K562 (cell line): Measurements from ENCODE around the gene ASB4. TPM values are rescaled to one million over a fixed set of nuclear protein-coding genes. Genes with fewer than 3 reads are reported as not detected.

ENCODE experiments used
- ATAC-seq: fragments of 200-7000 bp; cut with Tn5 transposase; 3 replicates; pipeline ENCODE4 v1.9.1; 2020; ENCODE audit warnings: moderate library complexity
- BruUV-seq: library from RNA; stranded (reverse); fragments of 400-500 nt; replicated peaks from 2 replicates; lab custom pipeline; 2021; lab: Mats Ljungman, UMichigan
- CTCF ChIA-PET: fragments of 300-600 bp; formaldehyde crosslinking; extraction: SDS; loops from one replicate; lab custom pipeline; 2021; ENCODE audit warnings: low intra/inter-chr PET ratio; lab: Yijun Ruan, JAX
- POLR2A ChIA-PET: fragments of 300-600, 350-650 bp; sonication (Branson Sonifier 250); formaldehyde crosslinking; extraction: SDS; loops from one replicate; lab custom pipeline; 2021; ENCODE audit warnings: antibody characterized with exemption, inconsistent platforms; lab: Yijun Ruan, JAX
- DNase-seq, 4 experiments: peaks; one replicate each; pipeline versions ENCODE4 v3.0.0 to v3.0.0-alpha.2; 2011 to 2018; ENCODE audit warnings: low spot score in 3 of 4, mixed read lengths in 3 of 4; ENCODE audit errors: extremely low read depth in 1 of 4
- FAIRE-seq: peaks from 2 replicates; lab custom pipeline; 2011; peaks lifted over from hg19 to GRCh38; lab: Jason Lieb, UNC
- H2AFZ ChIP-seq: 2 replicates; pipeline ENCODE4 v1.6.0; 2011; ENCODE audit warnings: low read depth, low read length, control low read depth, inconsistent platforms
- H3K27ac ChIP-seq: fragments of 200-600 bp; 3 replicates; pipeline ENCODE4 v1.8.0; 2011; ENCODE audit warnings: low read depth, mild to moderate bottlenecking, control low read depth, inconsistent platforms, low read length, moderate library complexity, mixed read lengths; ENCODE audit errors: extremely low read depth
- H3K27me3 ChIP-seq, 2 experiments: fragments of 300-600 bp in 1 of 2; 2 replicates in 1 of 2; 3 replicates in 1 of 2; pipeline versions ENCODE4 v1.6.0 to v1.8.0; 2011; ENCODE audit warnings: inconsistent platforms in 2 of 2, low read length in 2 of 2, mild to moderate bottlenecking in 1 of 2, mixed read lengths in 1 of 2, moderate library complexity in 1 of 2; ENCODE audit not compliant: control insufficient read depth in 2 of 2, insufficient read depth in 2 of 2
- H3K36me3 ChIP-seq: fragments of 300-600 bp; 3 replicates; pipeline ENCODE4 v1.8.0; 2011; ENCODE audit warnings: mild to moderate bottlenecking, low read length, inconsistent platforms; ENCODE audit not compliant: control insufficient read depth, insufficient read depth
- H3K4me1 ChIP-seq, 2 experiments: fragments of 200-600 bp in 1 of 2; replicated peaks in 1 of 2; 2 replicates in 1 of 2; 3 replicates in 1 of 2; pipeline versions ENCODE4 v1.5.1 to v1.8.0; 2011; ENCODE audit warnings: inconsistent platforms in 2 of 2, low read length in 2 of 2, mild to moderate bottlenecking in 1 of 2, mixed read lengths in 1 of 2, moderate library complexity in 1 of 2; ENCODE audit not compliant: control insufficient read depth in 2 of 2, insufficient read depth in 2 of 2
- H3K4me2 ChIP-seq: 2 replicates; pipeline ENCODE4 v1.6.1; 2011; ENCODE audit warnings: low read length, control low read depth, inconsistent platforms, mixed read lengths; ENCODE audit not compliant: insufficient read depth
- H3K4me3 ChIP-seq: fragments of 200-600 bp; sonication (generic), shearing (Covaris generic); 2 replicates; pipeline ENCODE4 v1.5.1; 2016; ENCODE audit warnings: control low read depth, inconsistent platforms
- H3K79me2 ChIP-seq: fragments of 200-600 bp; 3 replicates; pipeline ENCODE4 v1.8.0; 2011; ENCODE audit warnings: low read length, inconsistent platforms; ENCODE audit not compliant: control insufficient read depth, insufficient read depth
- H3K9ac ChIP-seq, 2 experiments: 2 replicates each; pipeline versions ENCODE4 v1.6.0 to v1.6.1; 2011; ENCODE audit warnings: low read depth in 2 of 2, low read length in 2 of 2, control low read depth in 1 of 2, inconsistent platforms in 1 of 2, mild to moderate bottlenecking in 1 of 2, mixed read lengths in 1 of 2; ENCODE audit not compliant: insufficient read depth in 1 of 2
- H3K9me1 ChIP-seq: one replicate; pipeline ENCODE4 v1.6.0; 2011; ENCODE audit warnings: inconsistent platforms, mild to moderate bottlenecking, low read length, moderate library complexity; ENCODE audit not compliant: control insufficient read depth, insufficient read depth
- H3K9me3 ChIP-seq: replicated peaks from 2 replicates; pipeline ENCODE4 v1.5.1; 2011; ENCODE audit warnings: low read depth, low read length, inconsistent platforms; ENCODE audit not compliant: control insufficient read depth, insufficient read depth
- H4K20me1 ChIP-seq: replicated peaks from 2 replicates; pipeline ENCODE4 v1.6.1; 2011; ENCODE audit warnings: low read length, inconsistent platforms, mixed read lengths; ENCODE audit not compliant: control insufficient read depth, insufficient read depth
- GATAD2A ChIP-seq: fragments of 450-650 bp; IDR thresholded peaks from 2 replicates; pipeline ENCODE4 v1.6.1; 2017
- ILF3 ChIP-seq: fragments of 450-650 bp; IDR thresholded peaks from 2 replicates; pipeline ENCODE4 v1.6.1; 2018; ENCODE audit warnings: antibody characterized with exemption, mild to moderate bottlenecking, moderate library complexity, borderline replicate concordance
- MCM3 ChIP-seq: fragments of 450-650 bp; IDR thresholded peaks from 2 replicates; pipeline ENCODE4 v1.6.1; 2016
- NFE2 ChIP-seq: IDR thresholded peaks from 2 replicates; pipeline ENCODE4 v1.6.1; 2014; ENCODE audit warnings: antibody characterized with exemption, low read depth
- NR2C1 ChIP-seq, 2 experiments: fragments of 450-650 bp; IDR thresholded peaks; 2 replicates each; pipeline ENCODE4 v1.6.1; 2017; ENCODE audit warnings: mild to moderate bottlenecking in 2 of 2, antibody characterized with exemption in 1 of 2, inconsistent platforms in 1 of 2, missing compliant biosample characterization in 1 of 2, missing genetic modification characterization in 1 of 2
- POLR2AphosphoS5 ChIP-seq: IDR thresholded peaks from 2 replicates; pipeline ENCODE4 v1.6.1; 2011; ENCODE audit warnings: mild to moderate bottlenecking, low read depth, low read length, moderate library complexity; ENCODE audit not compliant: control insufficient read depth, insufficient read depth
- POLR2B ChIP-seq: fragments of 450-650 bp; IDR thresholded peaks from 2 replicates; pipeline ENCODE4 v1.6.1; 2018; ENCODE audit warnings: low read depth; ENCODE audit not compliant: partially characterized antibody
- STAG1 ChIP-seq: sonication (generic); formaldehyde crosslinking; IDR thresholded peaks from 2 replicates; pipeline ENCODE4 v1.5.0; 2020; ENCODE audit warnings: missing genetic modification reagents, borderline replicate concordance
- TAL1 ChIP-seq: fragments of 450-650 bp; IDR thresholded peaks from 2 replicates; pipeline ENCODE4 v1.6.1; 2016; ENCODE audit warnings: mild to moderate bottlenecking
- TFAM ChIP-seq: fragments of 250-450 bp; sonication (Bioruptor Pico); conservative IDR thresholded peaks from 2 replicates; pipeline ENCODE4 v1.5.0; 2021; ENCODE audit warnings: mild to moderate bottlenecking, moderate library complexity
- ZEB2 ChIP-seq: fragments of 450-650 bp; IDR thresholded peaks from 2 replicates; pipeline ENCODE4 v1.6.1; 2016
- ZNF696 ChIP-seq: fragments of 250-450 bp; sonication (Bioruptor Pico); conservative IDR thresholded peaks from 2 replicates; pipeline ENCODE4 v1.4.0; 2020; ENCODE audit warnings: mild to moderate bottlenecking, moderate library complexity
- WGBS: fragments of 100-300 bp; shearing (Covaris generic); methylation state at CpG from one replicate; pipeline ENCODE4 v1.1.6; 2016; ENCODE audit warnings: low coverage, mixed read lengths; ENCODE audit not compliant: insufficient coverage; ENCODE audit errors: missing lambda C conversion rate; 5-methylcytosine and 5-hydroxymethylcytosine counted together
- in situ Hi-C: fragments of 300-500 bp; cut with MboI; formaldehyde crosslinking; loops from 4 replicates; pipeline ENCODE4 v1.15.0; 2018; ENCODE audit warnings: inconsistent platforms, mixed read lengths
- intact Hi-C: fragments of 100-400 bp; cut with micrococcal nuclease; formaldehyde crosslinking; loops from 2 replicates; pipeline ENCODE4 v1.14.2; 2022
- polyA plus RNA-seq, 8 experiments: library from polyadenylated mRNA; depleted of rRNA in 4 of 8; stranded (reverse) in 5 of 8; unstranded in 3 of 8; fragments of >200 nt; fragmentation: Nextera tagmentation in 2 of 8; fragmentation: Illumina TruSeq in 1 of 8; extraction: Ambion mirVana in 2 of 8; extraction: Trizol in 1 of 8; gene quantifications; 2 replicates each; pipeline versions ENCODE4 v1.2.1 to v1.2.3, GENCODE V29; 2011 to 2014; ENCODE audit warnings: inconsistent platforms in 1 of 8, missing spikeins in 1 of 8
- total RNA-seq, 7 experiments: library from RNA; depleted of rRNA in 6 of 7; stranded (reverse); fragments of >200 nt in 6 of 7; fragmentation: Illumina TruSeq in 2 of 7; extraction: Trizol in 2 of 7; gene quantifications; 2 replicates each; pipeline versions ENCODE4 v1.2.1 to v1.2.3, GENCODE V29; 2011 to 2021; ENCODE audit warnings: low replicate concordance in 1 of 7

Gene ASB4
- total and polyA plus RNA-seq, 9 of the 15 experiments (the other 6 are each of a cell fraction or from before 2014, with no cell fraction given) = 0.03 to 0.07 TPM; not detected in 7

GRCh38 chr7:95454438-95455045, 31.2 kb upstream of the ASB4 start:
- TF ChIP-seq STAG1 (no peak), TFAM (CRISPR knock-in tag) (no peak), ZEB2 (no peak), POLR2AphosphoS5 (no peak), NR2C1 (IDR thresholded peaks at IDR 0.05) (no peak), NR2C1 (tag; IDR thresholded peaks at IDR 0.05) (no peak), ZNF696 (no peak), NFE2 (no peak), GATAD2A (no peak), POLR2B (no peak), ILF3 (no peak), TAL1 (no peak), MCM3 (no peak)
- DNase-seq (no peak), FAIRE-seq (no peak), ATAC-seq (no peak)
- no TSS peak for BruUV-seq
- in situ Hi-C loops = no loop called here
- ChIA-PET CTCF (no interaction called here), POLR2A (no interaction called here)
- Histone ChIP-seq H3K9me3 (no peaks in the 10 kb centered on the region), H4K20me1 (no peaks in the 10 kb centered on the region), H3K27me3 (no peaks in the 10 kb centered on the region), H3K79me2 (no peaks in the 10 kb centered on the region), H3K4me2 (no peak overlapping the region), H3K4me3 (no peak overlapping the region), H3K4me1 (no peaks in the 10 kb centered on the region), H3K9ac (no peak overlapping the region), H3K27ac (no peak overlapping the region), H3K36me3 (no peaks in the 10 kb centered on the region), H2AFZ (no peak overlapping the region), H3K9me1 (no peaks in the 10 kb centered on the region)
- 0% methylated on average over 2 of the region's 2 CpGs for WGBS
- intact Hi-C loops = no loop called here
